Uterus (tissue), 2 donors: Measurements from ENCODE around the gene NMNAT3.

Experiments used
- POLR2A ChIP-seq, 2 donors: fragments of 450-650 bp; IDR thresholded peaks; one replicate each; pipeline ENCODE4 v1.6.1; 2016; ENCODE audit warnings: antibody characterized with exemption in 2 of 2, mild to moderate bottlenecking in 1 of 2, moderate library complexity in 1 of 2
- TF ChIP-seq, protein P1 (sequence below), 4 experiments: fragments of 200-600 bp in 2 of 4; fragments of 450-650 bp in 2 of 4; sonication (generic) in 2 of 4; IDR thresholded peaks; one replicate each; pipeline ENCODE4 v1.5.1; 2016 to 2019; ENCODE audit warnings: antibody characterized with exemption in 4 of 4, mild to moderate bottlenecking in 2 of 4, moderate library complexity in 1 of 4

DNA sequence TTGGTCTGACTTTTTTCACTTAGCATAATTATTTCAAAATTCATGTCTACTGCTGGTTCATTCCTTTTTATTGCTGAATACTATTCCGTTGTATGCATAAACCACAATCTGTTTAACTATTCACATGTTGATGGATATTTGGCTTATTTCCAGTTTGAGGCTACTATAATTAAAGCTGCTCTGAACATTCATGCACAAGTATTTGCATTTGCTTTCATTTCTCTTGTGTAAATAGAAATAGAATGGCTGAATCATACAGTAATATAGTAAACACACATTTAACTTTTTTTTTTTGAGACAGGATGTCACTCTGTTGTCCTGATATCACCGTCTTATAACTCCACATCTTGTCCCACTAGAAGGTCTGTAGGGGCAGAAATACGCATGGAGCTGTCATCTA is 57.3 kb downstream of the NMNAT3 start:
- no peak for TF ChIP-seq POLR2A (IDR thresholded peaks at IDR 0.05)
- TF ChIP-seq, protein P1, sequence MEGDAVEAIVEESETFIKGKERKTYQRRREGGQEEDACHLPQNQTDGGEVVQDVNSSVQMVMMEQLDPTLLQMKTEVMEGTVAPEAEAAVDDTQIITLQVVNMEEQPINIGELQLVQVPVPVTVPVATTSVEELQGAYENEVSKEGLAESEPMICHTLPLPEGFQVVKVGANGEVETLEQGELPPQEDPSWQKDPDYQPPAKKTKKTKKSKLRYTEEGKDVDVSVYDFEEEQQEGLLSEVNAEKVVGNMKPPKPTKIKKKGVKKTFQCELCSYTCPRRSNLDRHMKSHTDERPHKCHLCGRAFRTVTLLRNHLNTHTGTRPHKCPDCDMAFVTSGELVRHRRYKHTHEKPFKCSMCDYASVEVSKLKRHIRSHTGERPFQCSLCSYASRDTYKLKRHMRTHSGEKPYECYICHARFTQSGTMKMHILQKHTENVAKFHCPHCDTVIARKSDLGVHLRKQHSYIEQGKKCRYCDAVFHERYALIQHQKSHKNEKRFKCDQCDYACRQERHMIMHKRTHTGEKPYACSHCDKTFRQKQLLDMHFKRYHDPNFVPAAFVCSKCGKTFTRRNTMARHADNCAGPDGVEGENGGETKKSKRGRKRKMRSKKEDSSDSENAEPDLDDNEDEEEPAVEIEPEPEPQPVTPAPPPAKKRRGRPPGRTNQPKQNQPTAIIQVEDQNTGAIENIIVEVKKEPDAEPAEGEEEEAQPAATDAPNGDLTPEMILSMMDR (IDR thresholded peaks at IDR 0.05): no peak
